Mesenteric fat pad (tissue), 1 donor: Measurements from ENCODE around the gene CTPS1. TPM values are rescaled to one million over a fixed set of nuclear protein-coding genes. Genes with fewer than 3 reads are reported as not detected.

Experiments used
- DNase-seq: peaks from one replicate; pipeline ENCODE4 v3.0.0-alpha.2; 2020; ENCODE audit warnings: low spot score
- total RNA-seq: library from RNA; stranded (reverse); fragmentation: NEBNext Ultra II Directional; extraction: Animal tissue kit (Norgen Biotek cat#: 25700); gene quantifications from one replicate; pipeline ENCODE4 v1.2.1, GENCODE V29; 2021
- donor health status: DM: yes; HTN: yes; CAD: no.

The CTPS1 gene
- total RNA-seq, 1 donor from 2014 or later: 18.4 TPM

GRCh38 chr1:40989066-40989465, 9.6 kb downstream of the CTPS1 start:
- no peak for DNase-seq

GRCh38 chr1:40997096-40997495, 17.6 kb downstream of the CTPS1 start:
- no peak for DNase-seq

- DNase-seq: no peak
Measured at GRCh38 chr1:40998668-40999067, 19.2 kb downstream of the CTPS1 start.

GRCh38 chr1:41003127-41003639, 23.7 kb downstream of the CTPS1 start:
- DNase-seq: no peak

GRCh38 chr1:41003640-41004220, 24.2 kb downstream of the CTPS1 start:
- no peak for DNase-seq

GRCh38 chr1:41005876-41006275, 26.4 kb downstream of the CTPS1 start:
- no peak for DNase-seq

GRCh38 chr1:41006942-41007865, 27.7 kb downstream of the CTPS1 start:
- no peak for DNase-seq

GRCh38 chr1:41009466-41009865, 30.0 kb downstream of the CTPS1 start:
- DNase-seq: no peak

- DNase-seq: no peak
Measured at GRCh38 chr1:41010345-41010744, 30.8 kb downstream of the CTPS1 start.

- no peak for DNase-seq
Measured at GRCh38 chr1:41013024-41013423, 33.5 kb downstream of the CTPS1 start.

GRCh38 chr1:41013796-41014195, 34.3 kb downstream of the CTPS1 start:
- DNase-seq: no peak

GRCh38 chr1:41014871-41015270, 35.4 kb downstream of the CTPS1 start:
- DNase-seq: no peak

GRCh38 chr1:41015281-41015896, 35.9 kb downstream of the CTPS1 start:
- no peak for DNase-seq

- DNase-seq: no peak
Measured at GRCh38 chr1:41015897-41016470, 36.5 kb downstream of the CTPS1 start.

GRCh38 chr1:41017141-41018017, 37.9 kb downstream of the CTPS1 start:
- no peak for DNase-seq

- DNase-seq: no peak
Measured at GRCh38 chr1:41018018-41018410, 38.5 kb downstream of the CTPS1 start.

GRCh38 chr1:41019353-41019745, 39.9 kb downstream of the CTPS1 start:
- no peak for DNase-seq

GRCh38 chr1:41020109-41020576, 40.6 kb downstream of the CTPS1 start:
- no peak for DNase-seq

- no peak for DNase-seq
Measured at GRCh38 chr1:41020654-41021053, 41.2 kb downstream of the CTPS1 start.

GRCh38 chr1:41021526-41022308, 42.2 kb downstream of the CTPS1 start, which contains the start of gene SLFNL1:
Gene SLFNL1 (minus strand): TSS chr1:41021725. CDS start chr1:41020660, 1,065 bp downstream.
- DNase-seq: no peak
